Activated CD8-positive, alpha-beta memory T cell treated with anti-CD3 and anti-CD28 coated beads, Interleukin-2, amount 50 U/mL, for 4 hours (primary cell): Measurements from ENCODE around the gene RPL37A.

Experiments
- DNase-seq: peaks from one replicate; pipeline ENCODE4 v3.0.0-alpha.2; 2020

The RPL37A gene

GRCh38 chr2:216551234-216552068 lies 52.8 kb downstream of the RPL37A start:
- DNase-seq: no peak

GRCh38 chr2:216553093-216553478 lies 54.4 kb downstream of the RPL37A start:
- no peak for DNase-seq
